ENCODE measurements around the gene GDNF. TPM values are rescaled to one million over a fixed set of nuclear protein-coding genes. Genes with fewer than 3 reads are reported as not detected.

The GDNF gene
- total RNA-seq, 2 donors from 2014 or later: 0.58 to 2.4 TPM

DNA sequence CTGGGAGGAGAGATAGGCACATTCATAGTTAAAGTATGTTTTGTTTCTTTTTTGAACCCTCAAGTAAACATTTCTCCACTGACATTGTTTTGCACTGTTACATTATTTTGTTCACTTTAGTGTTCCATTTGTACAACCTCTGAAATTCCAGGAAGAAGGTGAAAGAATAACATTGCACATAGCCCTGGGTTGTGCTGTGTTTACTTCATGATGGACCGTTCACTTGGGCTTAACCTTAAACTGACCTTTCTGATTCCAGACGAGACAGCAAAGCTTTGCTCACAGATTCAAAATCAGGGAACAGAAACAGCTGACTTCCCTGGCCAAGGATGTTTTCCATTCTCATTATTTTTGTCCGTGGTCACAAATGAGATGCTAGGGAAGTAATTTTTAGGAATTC is 42.8 kb upstream of the GDNF start:
- Histone ChIP-seq H3K9me3 (ENCODE audit: control insufficient read depth, low read length) (no peaks in the 10 kb centered on the region), H3K27me3 (ENCODE audit: control insufficient read depth, insufficient read depth, low read length, poor library complexity, severe bottlenecking) (no peaks in the 10 kb centered on the region), H3K27ac (ENCODE audit: low read depth, low read length) (no peak overlapping the region), H3K4me3 (ENCODE audit: low read length) (no peak overlapping the region), H3K4me1 (ENCODE audit: control insufficient read depth, insufficient read depth, low read length) (no peaks in the 10 kb centered on the region), H3K9ac (ENCODE audit: extremely low read depth, low read length, poor library complexity, severe bottlenecking) (no peak overlapping the region), H3K36me3 (ENCODE audit: control insufficient read depth, insufficient read depth, low read length) (no peaks in the 10 kb centered on the region)
- Mint-ChIP-seq H3K27me3 (ENCODE audit: insufficient read depth) (peaks cover 5% of the 10 kb centered on the region), H3K9me3 (no peaks in the 10 kb centered on the region), H3K4me3 (no peak overlapping the region), H3K4me1 (peaks cover 9% of the 10 kb centered on the region), H3K27ac (no peak overlapping the region), H3K36me3 (ENCODE audit: low read depth) (no peaks in the 10 kb centered on the region)
- 83 to 88% methylated on average over 2 to 3 of the region's 3 CpGs for WGBS, 2 experiments (ENCODE audit: insufficient coverage in 1 of 2, insufficient read length in 1 of 2)
- TF ChIP-seq, protein P1, sequence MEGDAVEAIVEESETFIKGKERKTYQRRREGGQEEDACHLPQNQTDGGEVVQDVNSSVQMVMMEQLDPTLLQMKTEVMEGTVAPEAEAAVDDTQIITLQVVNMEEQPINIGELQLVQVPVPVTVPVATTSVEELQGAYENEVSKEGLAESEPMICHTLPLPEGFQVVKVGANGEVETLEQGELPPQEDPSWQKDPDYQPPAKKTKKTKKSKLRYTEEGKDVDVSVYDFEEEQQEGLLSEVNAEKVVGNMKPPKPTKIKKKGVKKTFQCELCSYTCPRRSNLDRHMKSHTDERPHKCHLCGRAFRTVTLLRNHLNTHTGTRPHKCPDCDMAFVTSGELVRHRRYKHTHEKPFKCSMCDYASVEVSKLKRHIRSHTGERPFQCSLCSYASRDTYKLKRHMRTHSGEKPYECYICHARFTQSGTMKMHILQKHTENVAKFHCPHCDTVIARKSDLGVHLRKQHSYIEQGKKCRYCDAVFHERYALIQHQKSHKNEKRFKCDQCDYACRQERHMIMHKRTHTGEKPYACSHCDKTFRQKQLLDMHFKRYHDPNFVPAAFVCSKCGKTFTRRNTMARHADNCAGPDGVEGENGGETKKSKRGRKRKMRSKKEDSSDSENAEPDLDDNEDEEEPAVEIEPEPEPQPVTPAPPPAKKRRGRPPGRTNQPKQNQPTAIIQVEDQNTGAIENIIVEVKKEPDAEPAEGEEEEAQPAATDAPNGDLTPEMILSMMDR (conservative IDR thresholded peaks at IDR 0.05): no peak
- no peak for DNase-seq

DNA sequence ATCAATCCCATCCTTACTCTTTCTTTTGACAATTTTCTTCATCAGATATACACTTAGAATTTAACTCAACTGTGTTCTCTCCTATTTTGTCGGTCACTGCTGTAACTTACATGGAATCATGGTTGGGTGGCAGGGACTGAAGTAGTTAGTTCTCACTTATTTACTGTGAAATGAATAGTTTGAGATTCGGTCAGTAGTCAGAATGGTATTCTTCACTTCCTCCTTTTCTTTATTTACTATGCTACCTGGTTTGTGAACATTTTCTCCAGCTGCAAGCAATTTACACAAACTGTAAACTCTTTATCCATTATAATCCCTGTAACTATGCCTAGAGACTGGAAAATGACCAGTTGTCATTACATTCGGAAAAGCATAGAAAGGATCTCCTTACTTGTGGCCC is 41.5 kb upstream of the GDNF start:
- H3K27me3 ChIP-seq (ENCODE audit: control insufficient read depth, insufficient read depth, low read length, poor library complexity, severe bottlenecking): no peaks in the 10 kb centered on the region
- Mint-ChIP-seq H3K27ac (no peak overlapping the region), H3K4me3 (no peak overlapping the region), H3K9me3 (no peaks in the 10 kb centered on the region), H3K27me3 (ENCODE audit: insufficient read depth) (peaks cover 4% of the 10 kb centered on the region), H3K36me3 (ENCODE audit: low read depth) (no peaks in the 10 kb centered on the region), H3K4me1 (peaks cover 6% of the 10 kb centered on the region)
- TF ChIP-seq, protein P1 (conservative IDR thresholded peaks at IDR 0.05): no peak
- whole genome bisulfite sequencing, 2 experiments (ENCODE audit: insufficient coverage in 1 of 2, insufficient read length in 1 of 2): 96 to 100% methylated on average over 1 to 3 of the region's 3 CpGs
- no peak for DNase-seq
- H3K4me1 ChIP-seq (ENCODE audit: control insufficient read depth, insufficient read depth, low read length): no peaks in the 10 kb centered on the region
- no peak overlapping the region for H3K4me3 ChIP-seq (ENCODE audit: low read length)
- no peaks in the 10 kb centered on the region for H3K36me3 ChIP-seq (ENCODE audit: control insufficient read depth, insufficient read depth, low read length)
- H3K27ac ChIP-seq (ENCODE audit: low read depth, low read length): no peak overlapping the region
- H3K9ac ChIP-seq (ENCODE audit: extremely low read depth, low read length, poor library complexity, severe bottlenecking): no peak overlapping the region
- H3K9me3 ChIP-seq (ENCODE audit: control insufficient read depth, low read length): peaks cover 3% of the 10 kb centered on the region

DNA sequence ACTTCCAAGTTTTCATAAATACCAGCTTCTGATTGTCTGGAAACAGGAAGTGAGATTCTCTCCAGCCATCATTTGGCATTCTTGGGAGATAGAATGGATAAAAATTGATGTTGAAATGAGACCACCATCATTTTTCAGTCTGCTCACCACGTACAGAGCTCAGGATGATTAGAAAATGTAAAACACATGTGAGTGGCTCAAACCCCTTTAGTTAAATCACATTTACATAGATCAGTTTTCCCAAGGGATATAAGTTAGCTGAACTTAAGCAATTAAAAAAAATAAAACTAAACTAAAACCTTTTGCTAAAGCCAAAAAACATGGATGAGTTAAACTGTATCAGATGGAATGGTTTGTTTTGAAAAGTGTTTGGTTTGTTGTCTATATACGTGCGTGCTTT is 37.1 kb upstream of the GDNF start:
- Histone ChIP-seq H3K27ac (ENCODE audit: low read depth, low read length) (no peak overlapping the region), H3K9me3 (ENCODE audit: control insufficient read depth, low read length) (peaks cover 6% of the 10 kb centered on the region), H3K4me1 (ENCODE audit: control insufficient read depth, insufficient read depth, low read length) (no peaks in the 10 kb centered on the region), H3K9ac (ENCODE audit: extremely low read depth, low read length, poor library complexity, severe bottlenecking) (no peak overlapping the region), H3K27me3 (ENCODE audit: control insufficient read depth, insufficient read depth, low read length, poor library complexity, severe bottlenecking) (no peaks in the 10 kb centered on the region), H3K36me3 (ENCODE audit: control insufficient read depth, insufficient read depth, low read length) (no peaks in the 10 kb centered on the region), H3K4me3 (ENCODE audit: low read length) (no peak overlapping the region)
- peaks cover 4% of the 10 kb centered on the region for H3K9me3 Mint-ChIP-seq
- H3K4me1 Mint-ChIP-seq: peaks cover 9% of the 10 kb centered on the region
- H3K4me3 Mint-ChIP-seq: no peak overlapping the region
- TF ChIP-seq, protein P1 (conservative IDR thresholded peaks at IDR 0.05): no peak
- WGBS, 2 experiments (ENCODE audit: insufficient coverage in 1 of 2, insufficient read length in 1 of 2): 89% methylated on average over 3 of the region's 3 CpGs; no CpG with 5 or more reads in 1 of the 2 experiments
- no peak for DNase-seq
- H3K27me3 Mint-ChIP-seq (ENCODE audit: insufficient read depth): peaks cover 2% of the 10 kb centered on the region
- no peaks in the 10 kb centered on the region for H3K36me3 Mint-ChIP-seq (ENCODE audit: low read depth)
- H3K27ac Mint-ChIP-seq: no peak overlapping the region
